ENCODE results near the gene PPP6R2.
"Not testable (repeated sequence)": the region's sequence is repeated elsewhere in the genome, so short reads cannot be mapped to it uniquely, and the experiment has no call there.

PPP6R2 gene

DNA sequence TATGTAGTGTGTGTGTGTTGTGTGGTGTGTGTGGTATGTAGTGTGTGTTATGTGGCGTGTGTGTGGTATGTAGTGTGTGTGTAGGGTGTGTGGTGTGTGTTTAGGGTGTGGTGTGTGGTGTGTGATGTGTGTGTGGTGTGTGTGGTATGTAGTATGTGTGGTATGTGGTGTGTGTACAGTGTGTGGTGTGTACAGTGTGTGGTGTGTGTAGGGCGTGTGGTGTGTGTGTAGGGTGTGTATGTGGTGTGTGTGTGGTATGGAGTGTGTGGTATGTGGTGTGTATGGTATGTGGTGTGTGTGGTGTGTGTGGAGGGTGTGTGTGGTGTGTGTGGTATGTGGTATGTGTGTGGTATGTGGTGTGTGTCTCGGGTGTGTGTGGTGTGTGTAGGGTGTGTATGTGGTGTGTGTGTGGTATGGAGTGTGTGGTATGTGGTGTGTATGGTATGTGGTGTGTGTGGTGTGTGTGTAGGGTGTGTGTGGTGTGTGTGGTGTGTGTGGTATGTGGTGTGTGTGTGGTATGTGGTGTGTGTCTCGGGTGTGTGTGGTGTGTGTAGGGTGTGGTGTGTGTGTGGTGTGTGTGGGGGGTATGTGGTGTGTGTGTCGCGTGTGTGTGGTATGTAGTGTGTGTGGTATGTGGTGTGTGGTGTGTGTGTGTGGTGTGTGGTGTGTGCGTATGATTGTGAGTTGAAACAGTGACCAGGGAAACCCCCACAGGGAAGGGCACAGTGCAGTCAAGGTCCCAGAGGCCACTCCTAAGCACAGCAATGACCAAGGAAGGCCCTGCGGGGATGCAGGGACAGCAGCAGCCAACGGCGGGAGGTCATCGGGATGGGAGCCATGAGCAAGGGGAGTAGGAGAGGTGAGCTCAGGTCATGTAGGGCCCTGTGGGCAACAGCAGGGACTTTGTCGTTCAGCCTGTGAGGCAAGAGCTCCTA, 2.9 kb upstream of the PPP6R2 start:
- DNase-seq (ENCODE audit: low read depth, low spot score) = no peak

DNA sequence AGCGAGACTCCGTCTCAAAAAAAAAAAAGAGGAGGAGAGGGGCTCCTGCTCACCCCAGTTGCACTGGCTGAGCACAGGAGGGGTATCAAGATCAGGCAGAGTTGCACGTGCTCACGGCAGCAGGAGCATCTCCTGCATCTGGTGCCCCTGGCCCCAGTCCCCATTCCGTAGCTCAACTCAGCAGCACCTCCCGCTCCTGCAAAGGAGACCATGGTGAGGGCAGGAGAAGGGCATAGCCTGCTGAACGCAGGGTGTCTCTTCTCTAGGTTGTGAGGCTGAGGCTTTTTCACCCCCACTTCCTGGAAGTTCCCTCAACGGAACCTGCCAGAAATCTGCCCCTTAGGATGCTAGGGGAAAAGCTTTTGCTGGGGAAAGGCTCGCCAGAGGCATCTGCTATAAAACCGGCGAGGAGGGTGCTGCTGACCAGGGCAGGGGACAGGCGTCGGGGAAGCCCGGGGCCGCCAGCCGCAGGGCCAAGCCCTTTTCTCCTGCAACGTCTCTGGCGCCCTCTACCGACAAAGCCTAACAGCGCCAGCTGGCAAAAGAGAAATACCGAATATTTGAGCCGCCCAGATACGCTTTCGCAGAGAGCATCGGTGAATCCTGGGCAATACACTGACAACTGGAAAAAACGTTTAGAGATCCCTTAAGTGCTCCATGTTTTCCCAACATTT, 1.0 kb upstream of the PPP6R2 start:
- peak; percentile 93 for DNase-seq (ENCODE audit: low read depth, low spot score)

- no peak for DNase-seq (ENCODE audit: low read depth, low spot score)
Observed at GRCh38 chr22:50343541-50343935, 411 bp downstream of the PPP6R2 start.

- DNase-seq (ENCODE audit: low read depth, low spot score) = no peak
Observed at GRCh38 chr22:50346470-50346869, 3.3 kb downstream of the PPP6R2 start.

GRCh38 chr22:50347157-50347556, 4.0 kb downstream of the PPP6R2 start:
- DNase-seq (ENCODE audit: low read depth, low spot score) = no peak

DNA sequence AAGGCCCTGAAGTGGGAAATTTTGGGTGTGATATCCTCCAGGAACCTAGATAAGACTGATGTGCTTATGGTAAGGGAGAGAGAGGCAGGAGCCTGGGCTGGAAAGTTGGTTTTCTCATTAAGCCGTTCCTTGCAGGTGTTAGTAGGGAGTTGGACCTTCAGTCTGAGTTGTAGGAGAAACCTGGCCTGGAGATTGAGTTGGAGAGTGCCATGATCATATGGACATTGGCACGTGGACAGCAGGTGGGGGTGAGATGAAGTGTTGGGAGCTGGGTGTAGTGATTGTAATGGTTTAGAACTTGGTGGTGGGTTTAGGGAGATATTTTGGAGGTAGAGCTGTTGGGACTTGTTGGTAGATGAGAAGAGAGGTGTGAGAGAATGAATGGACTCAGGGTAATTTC, 4.9 kb downstream of the PPP6R2 start:
- DNase-seq (ENCODE audit: low read depth, low spot score) = no peak

- DNase-seq (ENCODE audit: low read depth, low spot score) = no peak
Observed at GRCh38 chr22:50356186-50356585, 13.1 kb downstream of the PPP6R2 start.

- no peak for DNase-seq (ENCODE audit: low read depth, low spot score)
Observed at GRCh38 chr22:50357222-50357621, 14.1 kb downstream of the PPP6R2 start.

DNA sequence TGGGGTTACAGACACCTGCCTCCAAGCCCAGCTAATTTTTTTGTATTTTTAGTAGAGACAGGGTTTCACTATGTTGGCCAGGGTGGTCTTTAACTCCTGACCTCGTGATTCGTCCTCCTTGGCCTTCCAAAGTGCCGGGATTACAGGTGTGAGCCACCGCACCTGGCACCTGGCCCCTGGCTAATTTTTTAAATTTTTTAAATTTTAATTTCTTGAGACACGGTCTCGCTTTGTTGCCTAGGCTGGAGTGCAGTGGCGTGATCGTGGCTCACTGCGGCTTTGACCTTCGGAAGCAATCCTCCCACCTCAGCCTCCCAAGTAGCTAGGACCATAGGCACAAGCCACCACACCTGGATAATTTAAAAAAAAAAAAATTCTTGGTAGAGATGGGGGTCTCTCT, 14.6 kb downstream of the PPP6R2 start:
- no peak for DNase-seq (ENCODE audit: low read depth, low spot score)

DNA sequence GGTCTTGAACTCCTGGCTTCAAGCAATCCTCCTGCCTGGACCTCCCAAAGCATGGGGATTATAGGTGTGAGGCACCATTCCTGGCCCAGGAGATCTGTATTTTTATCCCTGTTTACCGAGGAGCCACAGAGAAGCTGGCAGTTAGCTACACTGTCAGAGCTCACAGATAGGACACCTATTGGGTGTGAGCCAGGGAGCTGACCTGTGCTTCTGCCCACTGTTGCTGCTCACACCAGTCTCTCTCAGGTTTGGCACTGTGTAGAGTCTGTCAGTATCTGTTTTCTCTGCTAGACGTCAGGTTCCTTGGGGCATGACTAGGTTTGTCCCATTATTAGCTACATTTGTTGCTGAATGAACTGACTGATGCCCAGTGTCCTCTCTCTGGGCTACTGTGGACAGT, 17.5 kb downstream of the PPP6R2 start:
- no peak for DNase-seq (ENCODE audit: low read depth, low spot score)

- no peak for DNase-seq (ENCODE audit: low read depth, low spot score)
Observed at GRCh38 chr22:50361222-50361621, 18.1 kb downstream of the PPP6R2 start.

- DNase-seq (ENCODE audit: low read depth, low spot score) = no peak
Observed at GRCh38 chr22:50361688-50362087, 18.6 kb downstream of the PPP6R2 start.

GRCh38 chr22:50363166-50363802, 20.2 kb downstream of the PPP6R2 start:
- no peak for DNase-seq (ENCODE audit: low read depth, low spot score)

DNA sequence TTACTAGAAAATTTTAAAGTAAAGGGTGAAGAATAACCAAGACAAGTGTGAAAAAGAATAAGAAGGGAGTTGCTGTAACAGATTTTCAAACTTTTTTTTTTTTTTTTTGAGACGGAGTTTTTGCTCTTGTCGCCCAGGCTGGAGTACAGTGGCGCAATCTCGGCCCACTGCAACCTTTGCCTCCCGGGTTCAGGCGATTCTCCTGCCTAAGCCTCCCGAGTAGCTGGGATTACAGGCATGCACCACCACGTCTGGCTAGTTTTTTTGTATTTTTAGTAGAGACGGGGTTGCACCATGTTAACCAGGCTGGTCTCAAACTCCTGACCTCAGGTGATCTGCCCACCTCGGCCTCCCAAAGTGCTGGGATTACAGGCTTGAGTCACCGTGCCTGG, 20.7 kb downstream of the PPP6R2 start:
- not testable (repeated sequence) for DNase-seq (ENCODE audit: low read depth, low spot score)

GRCh38 chr22:50367778-50368500, 24.8 kb downstream of the PPP6R2 start:
- no peak for DNase-seq (ENCODE audit: low read depth, low spot score)

GRCh38 chr22:50371101-50371648, 28.0 kb downstream of the PPP6R2 start:
- DNase-seq (ENCODE audit: low read depth, low spot score) = no peak

DNA sequence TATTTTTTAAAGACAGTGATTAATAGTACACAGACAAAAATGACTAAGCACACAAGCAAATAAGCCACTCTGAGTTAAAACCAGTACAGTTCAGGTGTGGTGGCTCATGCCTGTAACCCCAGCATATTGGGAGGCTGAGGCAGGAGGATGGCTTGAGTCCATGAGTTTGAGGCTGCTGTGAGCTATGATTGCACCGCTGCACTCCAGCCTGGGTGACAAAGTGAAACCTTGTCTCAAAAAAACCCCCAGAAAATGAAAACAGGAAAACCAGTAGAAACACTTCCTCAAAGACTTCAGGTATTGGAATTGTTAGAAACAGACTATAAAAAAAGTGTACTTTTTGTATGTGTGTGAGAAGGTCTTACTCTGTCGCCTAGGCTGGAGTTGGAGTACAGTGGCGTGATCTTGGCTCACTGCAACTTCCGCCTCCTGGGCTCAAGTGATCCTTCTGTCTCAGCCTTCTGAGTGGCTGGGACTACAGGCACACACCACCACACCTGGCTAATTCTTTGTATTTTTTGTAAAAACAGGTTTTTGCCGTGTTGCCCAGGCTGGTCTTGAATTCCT, 33.0 kb downstream of the PPP6R2 start:
- no peak for DNase-seq (ENCODE audit: low read depth, low spot score)

- not testable (repeated sequence) for DNase-seq (ENCODE audit: low read depth, low spot score)
Observed at GRCh38 chr22:50381021-50381555, 38.0 kb downstream of the PPP6R2 start.

DNA sequence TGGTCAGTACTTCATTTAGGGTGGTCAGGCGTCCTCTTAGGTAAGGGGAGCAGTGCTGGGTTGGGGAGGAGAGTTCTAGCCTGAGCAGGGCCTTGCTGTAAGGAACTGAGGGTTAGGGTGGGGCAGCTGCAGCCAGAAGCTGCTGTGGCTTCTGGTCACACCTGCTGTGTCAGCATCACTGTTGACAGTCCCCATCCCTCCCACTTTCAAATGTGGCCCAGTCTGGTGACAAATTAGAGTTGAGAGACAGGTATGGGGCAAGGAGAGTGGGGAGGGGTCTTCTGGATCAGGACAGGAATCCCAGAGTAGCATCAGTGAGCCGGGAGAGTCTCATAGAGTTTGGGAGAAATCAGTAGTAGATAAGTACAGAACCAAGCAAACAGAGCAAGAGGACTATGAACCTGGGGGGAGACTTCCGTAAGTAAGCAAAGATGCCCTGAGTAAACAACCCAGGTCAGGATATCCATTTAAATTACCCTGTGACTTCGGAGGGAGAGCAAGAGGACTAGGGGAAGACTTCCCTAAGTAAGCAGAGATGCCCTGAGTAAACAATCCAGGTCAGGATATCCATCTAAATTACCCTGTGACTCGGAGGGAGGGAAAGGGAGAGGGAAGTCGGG, 53.7 kb downstream of the PPP6R2 start:
- no peak for DNase-seq (ENCODE audit: low read depth, low spot score)

DNA sequence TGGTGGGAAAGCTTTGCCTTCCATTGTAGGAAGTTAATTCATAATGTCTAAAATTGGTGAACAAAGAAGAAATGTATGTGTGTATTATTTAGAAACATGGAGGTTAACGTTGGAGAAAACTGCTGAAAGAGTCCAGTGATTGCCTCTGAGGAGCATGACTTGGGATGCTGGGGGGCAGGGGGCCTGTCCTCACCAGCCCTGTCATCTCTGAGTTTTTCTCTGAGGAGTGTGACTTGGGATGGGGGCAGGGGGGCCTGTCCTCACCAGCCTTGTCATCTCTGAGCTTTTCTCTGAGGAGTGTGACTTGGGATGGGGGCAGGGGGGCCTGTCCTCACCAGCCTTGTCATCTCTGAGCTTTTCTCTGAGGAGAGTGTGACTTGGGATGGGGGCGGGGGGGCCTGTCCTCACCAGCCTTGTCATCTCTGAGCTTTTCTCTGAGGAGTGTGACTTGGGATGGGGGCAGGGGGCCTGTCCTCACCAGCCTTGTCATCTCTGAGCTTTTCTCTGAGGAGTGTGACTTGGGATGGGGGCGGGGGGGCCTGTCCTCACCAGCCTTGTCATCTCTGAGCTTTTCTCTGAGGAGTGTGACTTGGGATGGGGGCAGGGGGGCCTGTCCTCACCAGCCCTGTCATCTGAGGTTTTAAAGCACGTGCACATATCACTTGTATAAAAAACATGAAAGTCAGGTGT, 54.4 kb downstream of the PPP6R2 start:
- not testable (repeated sequence) for DNase-seq (ENCODE audit: low read depth, low spot score)

Measured in astrocyte of the hippocampus (primary cell).